Measurements from ENCODE around the gene TMEM201.
"Not testable (repeated sequence)": the region's sequence is repeated elsewhere in the genome, so short reads cannot be mapped to it uniquely, and the experiment has no call there.

Gene TMEM201

GRCh38 chr1:9613625-9614299 is 25.1 kb downstream of the TMEM201 start:
- TF ChIP-seq CTCF (IDR thresholded peaks at IDR 0.05) (no peak), ZFX (IDR thresholded peaks at IDR 0.05; ENCODE audit: borderline replicate concordance) (no peak)
- H3K27ac ChIP-seq = no peak overlapping the region

- H3K27ac ChIP-seq = no peak overlapping the region
- TF ChIP-seq ZFX (IDR thresholded peaks at IDR 0.05; ENCODE audit: borderline replicate concordance) (no peak), CTCF (IDR thresholded peaks at IDR 0.05) (peak; percentile 47)
Observed at GRCh38 chr1:9615316-9616063, 26.8 kb downstream of the TMEM201 start.

- no peak overlapping the region for H3K27ac ChIP-seq
- TF ChIP-seq CTCF (IDR thresholded peaks at IDR 0.05) (no peak), ZFX (IDR thresholded peaks at IDR 0.05; ENCODE audit: borderline replicate concordance) (no peak)
Observed at GRCh38 chr1:9618909-9619679, 30.4 kb downstream of the TMEM201 start.

- H3K27ac ChIP-seq = no peak overlapping the region
- TF ChIP-seq CTCF (IDR thresholded peaks at IDR 0.05) (no peak), ZFX (IDR thresholded peaks at IDR 0.05; ENCODE audit: borderline replicate concordance) (no peak)
Observed at GRCh38 chr1:9621032-9621431, 32.3 kb downstream of the TMEM201 start.

GRCh38 chr1:9624081-9624480 is 35.4 kb downstream of the TMEM201 start:
- TF ChIP-seq ZFX (IDR thresholded peaks at IDR 0.05; ENCODE audit: borderline replicate concordance) (no peak), CTCF (IDR thresholded peaks at IDR 0.05) (no peak)
- H3K27ac ChIP-seq = no peak overlapping the region

GRCh38 chr1:9625030-9625429 is 36.3 kb downstream of the TMEM201 start:
- not testable (repeated sequence) for H3K27ac ChIP-seq

- no peak overlapping the region for H3K27ac ChIP-seq
- TF ChIP-seq ZFX (IDR thresholded peaks at IDR 0.05; ENCODE audit: borderline replicate concordance) (no peak), CTCF (IDR thresholded peaks at IDR 0.05) (no peak)
Observed at GRCh38 chr1:9626201-9626608, 37.5 kb downstream of the TMEM201 start.

Data from 22Rv1 (cell line).